Smooth muscle cell (in vitro differentiated cells): ENCODE data around the gene SPATA6L. TPM values are rescaled to one million over a fixed set of nuclear protein-coding genes. Genes with fewer than 3 reads are reported as not detected.

Source experiments
- DNase-seq: peaks from one replicate; lab custom pipeline; 2025; ENCODE audit not compliant: unreplicated experiment; lab: John Stamatoyannopoulos, UW
- H2AFZ ChIP-seq: fragments of 200-600 bp; sonication (generic); 2 replicates; pipeline ENCODE4 v1.6.0; 2016; ENCODE audit warnings: antibody characterized with exemption, low read depth, mild to moderate bottlenecking
- H3F3A ChIP-seq: fragments of 200-600 bp; sonication (generic); 2 replicates; pipeline ENCODE4 v1.6.0; 2017; ENCODE audit warnings: antibody characterized with exemption, low read depth
- H3K27ac ChIP-seq: fragments of 200-600 bp; sonication (generic); 2 replicates; pipeline ENCODE4 v1.5.1; 2016; ENCODE audit warnings: low read depth, mild to moderate bottlenecking
- H3K27me3 ChIP-seq: fragments of 200-600 bp; sonication (generic); 2 replicates; pipeline ENCODE4 v1.6.1; 2016; ENCODE audit warnings: low read depth, mild to moderate bottlenecking
- H3K36me3 ChIP-seq: fragments of 200-600 bp; sonication (generic); 2 replicates; pipeline ENCODE4 v1.5.1; 2016; ENCODE audit warnings: low read depth
- H3K4me1 ChIP-seq: fragments of 200-600 bp; sonication (generic); 2 replicates; pipeline ENCODE4 v1.5.1; 2016; ENCODE audit warnings: low read depth
- H3K4me2 ChIP-seq: fragments of 200-600 bp; sonication (generic); 2 replicates; pipeline ENCODE4 v1.6.0; 2016; ENCODE audit warnings: mild to moderate bottlenecking
- H3K4me3 ChIP-seq: fragments of 200-600 bp; sonication (generic); 2 replicates; pipeline ENCODE4 v1.5.1; 2016; ENCODE audit warnings: mild to moderate bottlenecking
- H3K79me2 ChIP-seq: fragments of 200-600 bp; sonication (generic); 2 replicates; pipeline ENCODE4 v1.6.0; 2016; ENCODE audit warnings: low read depth, mild to moderate bottlenecking
- H3K9ac ChIP-seq: fragments of 200-600 bp; sonication (generic); 2 replicates; pipeline ENCODE4 v1.6.0; 2016; ENCODE audit warnings: low read depth
- H3K9me3 ChIP-seq: fragments of 200-600 bp; sonication (generic); replicated peaks from 2 replicates; pipeline ENCODE4 v1.5.1; 2016; ENCODE audit warnings: low read depth
- H4K20me1 ChIP-seq: fragments of 200-600 bp; sonication (generic); 2 replicates; pipeline ENCODE4 v1.6.0; 2016; ENCODE audit warnings: low read depth
- CTCF ChIP-seq: fragments of 200-600 bp; sonication (generic); IDR thresholded peaks from 2 replicates; pipeline ENCODE4 v1.5.1; 2017; ENCODE audit warnings: borderline replicate concordance, mild to moderate bottlenecking, antibody characterized with exemption; ENCODE audit not compliant: insufficient read depth, poor library complexity, severe bottlenecking
- WGBS: methylation state at CpG from one replicate; pipeline ENCODE4 v1.1.7; 2016; ENCODE audit warnings: low lambda C conversion rate; 5-methylcytosine and 5-hydroxymethylcytosine counted together
- polyA plus RNA-seq: library from polyadenylated mRNA; unstranded; fragments of >200 nt; fragmentation: Nextera tagmentation; extraction: Ambion mirVana; gene quantifications from 2 replicates; pipeline ENCODE4 v1.2.1, GENCODE V29; 2016
- total RNA-seq: library from RNA; depleted of rRNA; stranded (reverse); fragments of >200 nt; gene quantifications from 2 replicates; pipeline ENCODE4 v1.2.3, GENCODE V29; 2014

SPATA6L gene
- total and polyA plus RNA-seq, 2 experiments from 2014 or later: 0.57 to 0.67 TPM

GRCh38 chr9:4573176-4573575, 93.1 kb downstream of the SPATA6L start:
- H3K4me1 ChIP-seq: no peaks in the 10 kb centered on the region
- no peaks in the 10 kb centered on the region for H3K79me2 ChIP-seq
- H4K20me1 ChIP-seq: no peaks in the 10 kb centered on the region
- H3K27ac ChIP-seq: no peak overlapping the region
- TF ChIP-seq CTCF: no peak
- H3F3A ChIP-seq: no peaks in the 10 kb centered on the region
- no peak overlapping the region for H3K4me3 ChIP-seq
- no peak overlapping the region for H3K4me2 ChIP-seq
- H3K27me3 ChIP-seq: no peaks in the 10 kb centered on the region
- no peaks in the 10 kb centered on the region for H3K36me3 ChIP-seq
- no peak for DNase-seq
- no peak overlapping the region for H2AFZ ChIP-seq
- no peaks in the 10 kb centered on the region for H3K9me3 ChIP-seq
- H3K9ac ChIP-seq: no peak overlapping the region
- 82% methylated on average over 4 of the region's 4 CpGs for WGBS

GRCh38 chr9:4572184-4572826, 94.0 kb downstream of the SPATA6L start:
- WGBS: 85% methylated on average over 5 of the region's 5 CpGs

GRCh38 chr9:4569101-4569500, 97.2 kb downstream of the SPATA6L start:
- no peaks in the 10 kb centered on the region for H4K20me1 ChIP-seq

More at GRCh38 chr9:4572184-4572826, 94.0 kb downstream of the SPATA6L start:
- Histone ChIP-seq H3K9me3 (no peaks in the 10 kb centered on the region), H4K20me1 (no peaks in the 10 kb centered on the region), H2AFZ (no peak overlapping the region), H3K27me3 (no peaks in the 10 kb centered on the region), H3K9ac (no peak overlapping the region), H3K4me1 (no peaks in the 10 kb centered on the region), H3F3A (no peaks in the 10 kb centered on the region), H3K27ac (no peak overlapping the region), H3K36me3 (no peaks in the 10 kb centered on the region), H3K79me2 (no peaks in the 10 kb centered on the region), H3K4me3 (no peak overlapping the region), H3K4me2 (no peak overlapping the region)
- DNase-seq: no peak
- TF ChIP-seq CTCF: no peak

More at GRCh38 chr9:4569101-4569500, 97.2 kb downstream of the SPATA6L start:
- Histone ChIP-seq H3K27ac (no peak overlapping the region), H3K4me1 (no peaks in the 10 kb centered on the region), H3K27me3 (no peaks in the 10 kb centered on the region), H3F3A (no peaks in the 10 kb centered on the region), H3K4me2 (no peak overlapping the region), H3K36me3 (no peaks in the 10 kb centered on the region), H3K9me3 (no peaks in the 10 kb centered on the region), H2AFZ (no peak overlapping the region), H3K79me2 (no peaks in the 10 kb centered on the region), H3K9ac (no peak overlapping the region), H3K4me3 (no peak overlapping the region)
- TF ChIP-seq CTCF: no peak
- DNase-seq: no peak
